ENCODE measurements around the gene ZNF441. TPM values are rescaled to one million over a fixed set of nuclear protein-coding genes. Genes with fewer than 3 reads are reported as not detected.

The ZNF441 gene
- total RNA-seq (13.2 TPM), polyA plus RNA-seq (ENCODE audit: insufficient read depth in 1 of 8, insufficient read length in 8 of 8, low replicate concordance in 1 of 8) (1 to 10 TPM; 5.2 to 7.2 (median 6.2) TPM)
- long read RNA-seq, donor 1, full-length matches to known transcripts, result 2 of 2 reads
- long read RNA-seq, donor 1, partial matches to known transcripts, result 0 of 2 reads
- long read RNA-seq, donor 1, other reads (novel, unspliced or antisense), result 0 of 2 reads
- long read RNA-seq, donor 2, result 0 reads
- long read RNA-seq, donor 3, full-length matches to known transcripts, result 2 of 2 reads
- long read RNA-seq, donor 3, partial matches to known transcripts, result 0 of 2 reads
- long read RNA-seq, donor 3, other reads (novel, unspliced or antisense), result 0 of 2 reads
- long read RNA-seq, donor 4, full-length matches to known transcripts, result 2 of 2 reads
- long read RNA-seq, donor 4, partial matches to known transcripts, result 0 of 2 reads
- long read RNA-seq, donor 4, other reads (novel, unspliced or antisense), result 0 of 2 reads
- long read RNA-seq, donor 5, full-length matches to known transcripts, result 1 of 1 reads
- long read RNA-seq, donor 5, partial matches to known transcripts, result 0 of 1 reads
- long read RNA-seq, donor 5, other reads (novel, unspliced or antisense), result 0 of 1 reads
- long read RNA-seq, donor 6, full-length matches to known transcripts, result 2 of 2 reads
- long read RNA-seq, donor 6, partial matches to known transcripts, result 0 of 2 reads
- long read RNA-seq, donor 6, other reads (novel, unspliced or antisense), result 0 of 2 reads
- long read RNA-seq, donor 7, full-length matches to known transcripts, result 3 of 13 reads
- long read RNA-seq, donor 7, partial matches to known transcripts, result 10 of 13 reads
- long read RNA-seq, donor 7, other reads (novel, unspliced or antisense), result 0 of 13 reads
- long read RNA-seq, donor 8, full-length matches to known transcripts, result 1 of 1 reads
- long read RNA-seq, donor 8, partial matches to known transcripts, result 0 of 1 reads
- long read RNA-seq, donor 8, other reads (novel, unspliced or antisense), result 0 of 1 reads
- long read RNA-seq, donor 9, full-length matches to known transcripts, result 3 of 3 reads
- long read RNA-seq, donor 9, partial matches to known transcripts, result 0 of 3 reads
- long read RNA-seq, donor 9, other reads (novel, unspliced or antisense), result 0 of 3 reads
- long read RNA-seq, donor 10, full-length matches to known transcripts, result 4 of 4 reads
- long read RNA-seq, donor 10, partial matches to known transcripts, result 0 of 4 reads
- long read RNA-seq, donor 10, other reads (novel, unspliced or antisense), result 0 of 4 reads
- long read RNA-seq, donor 11, full-length matches to known transcripts, result 2 of 2 reads
- long read RNA-seq, donor 11, partial matches to known transcripts, result 0 of 2 reads
- long read RNA-seq, donor 11, other reads (novel, unspliced or antisense), result 0 of 2 reads

DNA sequence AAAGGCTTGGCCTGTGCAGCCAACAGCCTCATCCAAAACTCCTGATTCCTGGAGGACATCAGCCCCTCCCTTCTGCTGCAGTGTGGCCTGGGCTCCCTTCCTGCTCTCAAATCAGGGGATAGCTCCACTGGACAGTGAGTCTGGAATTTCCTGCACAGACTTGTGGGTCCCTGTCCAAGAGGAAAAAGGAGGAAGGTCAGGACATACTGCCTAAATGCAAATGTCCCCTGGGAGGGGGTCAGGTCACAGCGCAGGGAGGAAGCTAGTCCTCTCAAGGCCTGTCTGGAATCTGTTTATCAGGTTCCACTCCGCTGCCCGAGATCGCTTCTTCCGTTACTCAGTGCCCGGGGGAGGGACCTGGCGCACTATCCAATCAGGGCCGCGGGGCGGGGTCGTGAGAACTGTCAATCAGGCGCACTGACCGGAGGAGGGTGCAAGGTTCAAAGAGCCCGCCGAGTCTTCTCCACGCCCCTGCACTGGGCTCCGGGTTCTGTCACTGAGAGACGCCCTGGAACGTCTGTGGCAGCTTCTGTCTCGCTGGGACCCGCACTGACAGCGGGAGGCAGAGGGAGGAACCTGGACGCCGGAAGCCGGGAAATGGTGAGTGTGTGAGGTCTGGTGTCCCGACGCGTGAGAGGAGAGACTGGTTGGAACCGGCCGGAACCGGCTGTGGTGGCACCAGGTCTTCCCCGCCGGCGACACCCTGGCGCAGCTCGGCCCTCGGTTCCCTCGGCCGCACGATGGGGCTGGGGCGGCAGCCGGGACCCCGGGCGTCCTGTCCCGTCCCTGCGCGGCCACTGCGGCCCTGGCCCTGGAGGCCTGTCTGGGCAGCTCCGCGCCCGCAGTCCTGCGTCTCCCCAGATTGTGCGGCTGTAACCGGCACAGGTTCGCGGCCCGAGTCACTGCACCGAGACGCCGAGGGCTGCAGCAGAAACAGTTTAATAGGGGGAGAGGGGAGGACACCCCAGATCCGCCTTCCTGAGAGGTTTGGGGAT lies at the start of gene ZNF441:
TSS of gene ZNF441 (plus strand) at position 404 of the 995 bp plus-strand sequence. CDS start at position 598, 194 bp downstream.
- H3K36me3 ChIP-seq (ENCODE audit: control insufficient read depth, insufficient read depth, low read length), result no peaks in the 10 kb centered on the region
- peak within 1 kb of the TSS; percentile 96 for H3K27ac ChIP-seq (ENCODE audit: low read length)
- DNase-seq, result peak; percentile 98
- no peaks in the 10 kb centered on the region for H3K27me3 ChIP-seq (ENCODE audit: control insufficient read depth, insufficient read depth, low read length)
- peaks cover 12% of the 10 kb centered on the region for H3K4me1 ChIP-seq (ENCODE audit: control insufficient read depth, insufficient read depth, low read length)
- under 1% methylated on average over 59 of the region's 61 CpGs for WGBS (ENCODE audit: insufficient coverage)
- H3K4me3 ChIP-seq (ENCODE audit: low read length), result peak within 1 kb of the TSS; percentile 88
- peaks cover 10% of the 10 kb centered on the region for H3K9me3 ChIP-seq (replicated peaks; ENCODE audit: control insufficient read depth, low read depth, low read length)

DNA sequence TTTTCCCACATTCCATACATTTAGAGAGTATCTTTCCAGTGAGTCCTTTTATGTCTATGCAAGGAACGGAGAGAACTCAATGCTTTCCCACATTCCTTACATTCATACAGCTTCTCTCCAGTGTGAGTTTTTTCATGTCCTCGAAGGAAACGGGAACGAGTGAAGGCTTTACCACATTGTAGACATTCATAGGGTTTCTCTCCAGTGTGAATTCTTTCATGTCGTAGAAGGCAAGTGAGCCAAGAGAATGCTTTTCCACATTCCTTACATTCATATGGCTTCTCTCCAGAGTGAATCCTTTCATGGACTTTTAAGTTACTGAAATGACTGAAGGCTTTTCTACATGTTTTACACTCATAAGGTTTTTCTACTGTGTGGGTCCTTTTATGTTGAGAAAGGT lies 45.1 kb upstream of the ZNF441 start:
- no peak for DNase-seq
- WGBS (ENCODE audit: insufficient coverage), result 93% methylated on average over 4 of the region's 5 CpGs
- H3K9me3 ChIP-seq (replicated peaks; ENCODE audit: control insufficient read depth, low read depth, low read length), result peaks cover 46% of the 10 kb centered on the region
- H3K4me1 ChIP-seq (ENCODE audit: control insufficient read depth, insufficient read depth, low read length), result no peaks in the 10 kb centered on the region
- no peak overlapping the region for H3K4me3 ChIP-seq (ENCODE audit: low read length)
- H3K36me3 ChIP-seq (ENCODE audit: control insufficient read depth, insufficient read depth, low read length), result peaks cover 40% of the 10 kb centered on the region
- no peak overlapping the region for H3K27ac ChIP-seq (ENCODE audit: low read length)
- H3K27me3 ChIP-seq (ENCODE audit: control insufficient read depth, insufficient read depth, low read length), result no peaks in the 10 kb centered on the region

DNA sequence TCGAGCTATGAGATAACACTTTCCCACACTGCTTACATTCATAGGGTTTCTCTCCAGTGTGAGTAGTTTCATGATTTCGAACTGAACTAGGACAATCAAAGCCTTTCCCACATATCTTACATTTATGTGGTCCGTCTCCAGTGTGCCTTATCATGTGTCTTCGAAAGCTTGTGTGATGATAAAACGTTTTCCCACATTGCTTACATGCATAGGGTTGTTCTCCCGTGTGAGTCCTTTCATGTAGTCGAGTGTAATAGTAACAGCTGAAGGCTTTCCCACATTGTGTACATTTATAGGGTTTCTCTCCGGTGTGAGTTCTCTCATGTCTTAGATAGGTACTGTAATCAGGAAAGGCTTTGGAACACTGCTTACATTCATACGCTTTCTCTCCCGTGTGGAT lies 44.4 kb upstream of the ZNF441 start:
- Histone ChIP-seq H3K4me3 (ENCODE audit: low read length) (no peak overlapping the region), H3K27me3 (ENCODE audit: control insufficient read depth, insufficient read depth, low read length) (no peaks in the 10 kb centered on the region), H3K27ac (ENCODE audit: low read length) (no peak overlapping the region), H3K4me1 (ENCODE audit: control insufficient read depth, insufficient read depth, low read length) (no peaks in the 10 kb centered on the region), H3K36me3 (ENCODE audit: control insufficient read depth, insufficient read depth, low read length) (peaks cover 40% of the 10 kb centered on the region), H3K9me3 (replicated peaks; ENCODE audit: control insufficient read depth, low read depth, low read length) (peaks cover 43% of the 10 kb centered on the region)
- no peak for DNase-seq
- WGBS (ENCODE audit: insufficient coverage), result 86% methylated on average over 1 of the region's 10 CpGs

DNA sequence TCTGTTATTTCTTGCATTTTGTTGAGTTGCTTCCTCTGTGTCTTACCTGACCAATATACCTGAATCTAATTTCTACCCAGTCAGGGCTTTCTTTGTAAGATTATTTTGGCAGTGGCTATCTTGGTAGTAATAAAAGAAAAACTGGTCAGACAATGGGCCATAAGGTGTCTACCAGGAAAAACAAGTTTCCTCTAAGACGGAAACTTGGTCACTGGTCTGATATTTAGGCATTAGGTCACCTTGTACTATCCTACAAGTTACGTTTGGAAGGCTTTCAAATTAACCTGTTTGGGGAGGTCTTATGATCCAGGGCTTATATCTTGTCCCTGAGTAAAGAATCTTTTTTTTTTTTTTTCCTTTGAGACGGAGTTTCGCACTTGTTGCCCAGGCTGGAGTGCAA lies 37.2 kb upstream of the ZNF441 start:
- H3K4me1 ChIP-seq (ENCODE audit: control insufficient read depth, insufficient read depth, low read length), result no peaks in the 10 kb centered on the region
- no peak overlapping the region for H3K27ac ChIP-seq (ENCODE audit: low read length)
- WGBS (ENCODE audit: insufficient coverage), result no CpG with 5 or more reads among the region's 4 CpGs
- H3K27me3 ChIP-seq (ENCODE audit: control insufficient read depth, insufficient read depth, low read length), result no peaks in the 10 kb centered on the region
- no peak overlapping the region for H3K4me3 ChIP-seq (ENCODE audit: low read length)
- H3K36me3 ChIP-seq (ENCODE audit: control insufficient read depth, insufficient read depth, low read length), result peaks cover 17% of the 10 kb centered on the region
- DNase-seq, result no peak
- H3K9me3 ChIP-seq (replicated peaks; ENCODE audit: control insufficient read depth, low read depth, low read length), result peaks cover 15% of the 10 kb centered on the region

DNA sequence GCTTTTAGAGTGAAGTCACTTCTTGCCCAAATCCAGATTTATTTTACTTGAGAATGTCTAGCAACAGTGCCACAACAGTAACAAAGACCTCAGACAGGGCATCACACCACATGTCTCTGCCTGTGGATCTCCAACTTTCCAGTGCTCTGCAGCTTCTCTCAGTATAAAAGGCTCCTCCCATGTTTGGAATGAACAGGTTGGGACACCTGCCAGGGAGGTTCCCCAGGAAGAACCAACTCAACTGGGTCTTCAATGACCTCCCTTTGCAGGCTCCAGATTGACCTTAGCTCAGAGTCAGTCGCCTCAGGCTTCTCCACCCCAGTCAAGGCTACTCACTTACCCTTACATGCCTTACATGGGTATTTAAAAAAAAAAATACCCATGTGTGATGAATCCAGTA lies 31.4 kb upstream of the ZNF441 start:
- H3K4me3 ChIP-seq (ENCODE audit: low read length), result no peak overlapping the region
- no CpG with 5 or more reads among the region's 1 CpG for WGBS (ENCODE audit: insufficient coverage)
- peaks cover 6% of the 10 kb centered on the region for H3K36me3 ChIP-seq (ENCODE audit: control insufficient read depth, insufficient read depth, low read length)
- no peak overlapping the region for H3K27ac ChIP-seq (ENCODE audit: low read length)
- H3K9me3 ChIP-seq (replicated peaks; ENCODE audit: control insufficient read depth, low read depth, low read length), result peaks cover 5% of the 10 kb centered on the region
- H3K27me3 ChIP-seq (ENCODE audit: control insufficient read depth, insufficient read depth, low read length), result no peaks in the 10 kb centered on the region
- H3K4me1 ChIP-seq (ENCODE audit: control insufficient read depth, insufficient read depth, low read length), result peaks cover 4% of the 10 kb centered on the region
- no peak for DNase-seq

DNA sequence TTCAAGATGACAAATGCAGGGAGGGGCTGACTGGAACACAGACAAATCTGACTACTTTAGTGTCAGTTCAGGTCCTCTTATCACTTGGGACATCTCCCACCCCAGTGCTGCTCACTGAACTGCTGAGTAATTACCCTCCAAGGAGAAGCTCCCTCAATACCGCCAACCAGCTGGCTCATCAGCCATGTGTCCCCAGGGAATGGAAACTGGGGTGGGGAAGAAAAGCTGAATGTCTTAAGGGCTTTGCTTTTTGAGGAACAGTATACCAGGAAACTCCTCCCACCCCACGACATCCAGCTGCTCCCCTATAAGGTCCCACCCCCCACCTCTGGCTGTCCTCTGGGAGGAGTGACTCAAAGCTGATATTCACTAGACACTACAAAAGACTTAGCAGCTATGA lies 30.1 kb upstream of the ZNF441 start:
- peak; percentile 78 for DNase-seq
- Histone ChIP-seq H3K4me3 (ENCODE audit: low read length) (no peak overlapping the region), H3K9me3 (replicated peaks; ENCODE audit: control insufficient read depth, low read depth, low read length) (peaks cover 2% of the 10 kb centered on the region), H3K4me1 (ENCODE audit: control insufficient read depth, insufficient read depth, low read length) (peaks cover 4% of the 10 kb centered on the region), H3K27ac (ENCODE audit: low read length) (no peak overlapping the region), H3K27me3 (ENCODE audit: control insufficient read depth, insufficient read depth, low read length) (no peaks in the 10 kb centered on the region), H3K36me3 (ENCODE audit: control insufficient read depth, insufficient read depth, low read length) (no peaks in the 10 kb centered on the region)
- no CpG with 5 or more reads among the region's 2 CpGs for WGBS (ENCODE audit: insufficient coverage)

DNA sequence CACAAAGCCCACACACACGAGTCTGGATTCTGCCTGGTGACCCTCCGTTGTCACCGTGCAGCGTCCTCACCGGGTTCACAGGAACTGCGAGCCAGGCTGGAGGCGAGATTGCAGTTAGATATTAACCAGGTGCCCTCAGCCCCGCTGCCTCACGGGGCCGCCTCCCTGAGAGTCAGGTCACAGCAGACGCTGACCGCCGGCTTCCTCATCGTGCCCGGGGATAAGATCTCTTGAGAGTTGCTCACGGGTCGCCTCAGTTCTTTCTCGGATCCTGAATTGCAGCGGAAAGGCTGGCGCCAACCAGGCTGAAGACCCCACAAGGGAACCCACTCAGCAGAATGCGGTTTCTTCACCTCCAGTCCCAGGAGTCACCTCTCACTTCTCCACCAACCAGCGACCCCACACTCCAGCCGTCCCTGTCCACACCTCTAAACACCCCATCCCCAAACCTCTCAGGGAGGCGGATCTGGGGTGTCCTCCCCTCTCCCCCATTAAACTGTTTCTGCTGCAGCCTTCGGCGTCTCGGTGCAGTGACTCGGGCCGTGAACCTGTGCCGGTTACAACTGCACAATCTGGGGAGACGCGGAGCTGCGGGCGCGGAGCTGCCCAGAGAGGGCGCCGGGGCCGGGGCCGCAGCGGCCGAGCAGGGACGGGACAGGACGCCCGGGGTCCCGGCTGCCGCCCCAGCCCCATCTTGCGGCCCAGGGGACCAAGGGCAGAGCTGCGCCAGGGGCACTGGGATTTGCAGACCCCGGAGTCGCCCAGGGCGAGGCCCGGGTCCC lies 28.6 kb upstream of the ZNF441 start:
- peaks cover 4% of the 10 kb centered on the region for H3K4me1 ChIP-seq (ENCODE audit: control insufficient read depth, insufficient read depth, low read length)
- H3K27ac ChIP-seq (ENCODE audit: low read length), result peak overlapping the region; percentile 92
- no peaks in the 10 kb centered on the region for H3K9me3 ChIP-seq (replicated peaks; ENCODE audit: control insufficient read depth, low read depth, low read length)
- H3K27me3 ChIP-seq (ENCODE audit: control insufficient read depth, insufficient read depth, low read length), result no peaks in the 10 kb centered on the region
- no peaks in the 10 kb centered on the region for H3K36me3 ChIP-seq (ENCODE audit: control insufficient read depth, insufficient read depth, low read length)
- under 1% methylated on average over 52 of the region's 52 CpGs for WGBS (ENCODE audit: insufficient coverage)
- peak overlapping the region; percentile 95 for H3K4me3 ChIP-seq (ENCODE audit: low read length)
- peak; percentile 43 for DNase-seq

DNA sequence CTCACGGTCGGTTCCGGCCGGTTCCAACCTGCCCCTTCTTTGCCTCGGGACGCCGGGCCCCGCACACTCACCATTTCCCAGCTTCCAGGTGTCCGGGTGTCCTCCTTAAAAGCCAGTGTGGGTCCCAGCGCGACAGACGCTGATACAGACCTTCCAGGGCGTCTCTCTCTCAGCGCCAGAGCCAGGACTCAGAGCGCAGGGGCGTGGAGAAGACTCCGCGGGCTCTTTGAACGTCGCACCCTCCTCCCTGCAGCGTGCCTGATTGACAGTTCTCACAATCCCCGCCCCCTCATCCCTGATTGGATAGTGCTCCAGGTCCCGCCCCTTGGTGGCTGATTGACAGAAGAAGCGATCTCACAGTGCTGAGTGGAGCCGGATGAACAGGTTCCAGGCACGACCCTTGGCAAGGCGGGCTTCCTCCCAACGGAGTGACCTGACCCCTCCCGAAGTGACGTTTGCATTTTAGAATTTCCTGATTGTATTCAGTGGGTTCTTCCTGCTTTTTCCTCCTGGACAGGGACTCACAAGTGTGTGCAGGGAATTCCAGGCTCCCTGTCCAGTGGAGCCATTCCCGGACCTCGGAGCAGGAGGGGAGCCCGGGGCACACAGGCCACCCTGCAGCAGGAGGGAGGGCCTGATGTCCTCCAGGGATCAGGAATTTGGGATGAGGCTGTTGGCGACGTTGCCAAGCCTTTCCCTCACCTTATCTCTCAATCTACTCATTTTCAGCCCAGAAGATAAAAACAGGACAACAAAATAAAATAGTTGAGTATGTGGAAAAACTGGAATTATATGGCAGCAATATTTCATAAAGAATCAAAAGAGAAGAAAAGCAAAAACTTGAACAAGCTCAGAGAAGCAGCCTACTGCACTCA lies 27.8 kb upstream of the ZNF441 start, which contains the start of gene ZNF823:
TSS of gene ZNF823 (minus strand) at position 201 of the 875 bp plus-strand sequence. CDS start at position 74, 127 bp downstream.
- Histone ChIP-seq H3K9me3 (replicated peaks; ENCODE audit: control insufficient read depth, low read depth, low read length) (no peaks in the 10 kb centered on the region), H3K4me3 (ENCODE audit: low read length) (peak within 1 kb of the TSS; percentile 95), H3K4me1 (ENCODE audit: control insufficient read depth, insufficient read depth, low read length) (peaks cover 4% of the 10 kb centered on the region), H3K27me3 (ENCODE audit: control insufficient read depth, insufficient read depth, low read length) (no peaks in the 10 kb centered on the region), H3K36me3 (ENCODE audit: control insufficient read depth, insufficient read depth, low read length) (no peaks in the 10 kb centered on the region), H3K27ac (ENCODE audit: low read length) (peak within 1 kb of the TSS; percentile 92)
- WGBS (ENCODE audit: insufficient coverage), result 0% methylated on average over 28 of the region's 35 CpGs
- peak; percentile 99 for DNase-seq

Measured in muscle of leg (tissue), 16 donors.